ENCODE data around the gene KLRG1.

The KLRG1 gene

GRCh38 chr12:8985213-8985754 is 4.1 kb upstream of the KLRG1 start:
- DNase-seq (ENCODE audit: low read depth in 2 of 2): no peak

- no peak for DNase-seq (ENCODE audit: low read depth in 2 of 2)
Measured at GRCh38 chr12:8987163-8987562, 2.2 kb upstream of the KLRG1 start.

- no peak for DNase-seq (ENCODE audit: low read depth in 2 of 2)
Measured at GRCh38 chr12:8987685-8988084, 1.7 kb upstream of the KLRG1 start.

GRCh38 chr12:8991371-8992345 is 2.3 kb downstream of the KLRG1 start:
- DNase-seq (ENCODE audit: low read depth in 2 of 2): no peak

DNA sequence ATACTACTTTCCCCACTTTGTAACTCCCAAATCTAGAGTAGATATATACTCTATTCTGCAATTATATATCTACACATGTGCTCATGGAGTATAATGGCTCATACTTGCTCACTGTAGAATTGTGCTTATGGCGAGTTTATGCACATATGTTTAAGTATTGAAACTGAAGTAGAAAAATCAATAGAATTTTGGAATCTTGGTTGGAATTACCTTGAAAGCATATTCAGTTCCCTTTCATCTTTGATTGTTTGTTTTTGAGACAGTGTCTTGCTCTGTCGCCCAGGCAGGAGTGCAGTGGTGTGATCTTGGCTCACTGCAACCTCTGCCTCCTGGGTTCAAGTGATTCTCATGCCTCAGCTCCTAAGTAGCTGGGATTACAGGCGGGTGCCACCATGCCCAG is 4.5 kb downstream of the KLRG1 start:
- DNase-seq (ENCODE audit: low read depth in 2 of 2): no peak

DNA sequence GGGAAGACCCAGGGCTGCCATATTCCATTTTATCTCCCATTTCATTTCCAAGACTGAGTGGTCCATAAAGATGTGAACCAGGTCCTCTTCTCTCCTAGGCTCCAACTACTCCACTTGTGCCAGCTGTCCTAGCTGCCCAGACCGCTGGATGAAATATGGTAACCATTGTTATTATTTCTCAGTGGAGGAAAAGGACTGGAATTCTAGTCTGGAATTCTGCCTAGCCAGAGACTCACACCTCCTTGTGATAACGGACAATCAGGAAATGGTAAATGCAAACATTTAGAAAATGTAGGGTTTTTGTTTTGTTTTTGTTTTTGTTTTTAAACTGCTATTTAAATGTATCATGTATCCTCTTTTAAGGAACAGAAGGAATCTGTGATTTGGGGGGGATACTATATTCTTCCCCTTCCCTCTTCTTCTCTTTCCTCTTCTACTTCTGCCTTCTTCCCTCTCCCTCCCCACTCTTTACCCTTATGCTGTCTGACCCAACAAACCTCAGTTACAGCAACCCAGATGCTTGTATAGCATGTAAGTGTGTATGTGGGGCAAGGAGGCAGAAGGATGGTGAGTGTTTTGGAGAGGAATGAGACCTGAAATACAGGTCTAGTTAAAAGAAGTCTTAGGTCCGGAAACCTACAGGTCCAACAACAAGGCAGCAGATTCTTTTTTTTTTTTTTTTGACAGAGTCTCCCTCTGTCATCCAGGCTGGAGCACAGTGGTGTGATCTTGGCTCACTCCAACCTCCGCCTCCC is 5.9 kb downstream of the KLRG1 start:
- no peak for DNase-seq (ENCODE audit: low read depth in 2 of 2)

DNA sequence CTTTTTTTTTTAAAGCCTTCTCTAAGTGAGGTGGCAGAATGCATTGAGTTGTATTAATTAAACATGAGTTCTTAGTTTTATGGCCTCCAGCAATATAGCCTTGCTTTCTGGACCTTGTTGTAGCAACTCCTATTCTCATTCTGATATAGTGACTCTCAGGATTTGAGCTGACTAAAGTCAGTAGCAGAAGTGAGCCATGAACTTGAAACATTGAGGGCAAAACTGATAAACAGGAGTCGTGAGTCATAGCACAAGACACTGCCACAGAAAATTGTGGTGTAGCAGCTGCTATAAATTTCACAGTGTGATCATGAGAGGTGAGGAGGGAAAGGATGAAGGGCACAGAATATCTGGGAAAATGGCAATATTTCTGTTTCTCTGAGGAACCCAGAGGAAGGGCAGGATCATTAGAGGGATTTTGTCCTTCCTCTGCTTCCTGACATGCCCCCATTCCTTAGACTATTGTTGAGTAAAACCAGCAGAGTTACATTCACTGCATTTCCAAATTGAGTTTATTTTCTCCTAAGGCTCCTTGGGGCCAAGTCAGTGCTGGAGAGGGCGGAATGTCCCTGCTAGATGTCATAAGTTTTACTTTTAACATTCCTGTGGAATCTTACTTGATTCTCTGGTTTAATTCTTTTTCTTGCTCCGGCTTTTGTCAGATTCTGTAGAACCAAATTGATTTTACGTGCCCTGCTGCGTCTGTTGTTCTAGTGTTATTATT is 7.5 kb downstream of the KLRG1 start:
- DNase-seq (ENCODE audit: low read depth in 2 of 2): no peak

DNA sequence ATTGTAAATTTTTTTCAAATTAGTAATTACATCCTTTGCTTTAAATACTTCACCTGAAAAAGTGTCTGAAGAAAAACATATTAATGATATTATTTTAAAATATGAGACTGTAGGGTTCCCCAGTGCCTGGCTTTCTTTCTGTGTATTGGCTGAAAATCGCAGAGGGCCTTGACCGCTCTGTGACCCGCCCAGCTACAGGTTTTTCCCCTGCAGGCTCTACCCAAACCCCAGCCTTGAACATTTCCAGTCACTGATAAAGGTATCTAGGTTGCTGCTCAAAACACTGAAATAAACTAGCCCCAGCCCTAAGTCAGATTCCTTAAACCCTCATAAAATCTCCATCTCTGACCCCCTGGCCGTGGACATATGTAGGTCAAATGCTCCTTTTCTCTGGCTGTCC is 11.9 kb downstream of the KLRG1 start:
- DNase-seq (ENCODE audit: low read depth in 2 of 2): no peak

DNA sequence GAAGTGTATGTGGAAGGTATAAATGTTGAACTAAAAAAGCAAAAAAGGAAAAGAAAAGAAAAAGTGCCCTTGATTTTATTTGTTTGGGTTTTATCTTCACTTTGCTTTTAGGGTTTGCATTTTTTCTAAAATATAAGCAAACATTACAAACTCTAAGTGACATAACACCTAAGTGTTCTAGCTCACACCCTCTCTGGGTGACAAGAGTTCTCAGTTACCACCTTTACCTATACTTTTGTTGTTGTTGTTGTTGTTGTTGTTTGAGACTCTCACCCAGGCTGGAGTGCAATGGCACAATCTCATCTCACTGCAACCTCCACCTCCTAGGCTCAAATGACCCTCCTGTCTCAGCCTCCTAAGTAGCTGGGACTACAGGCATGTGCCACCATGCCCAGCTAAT is 13.0 kb downstream of the KLRG1 start:
- DNase-seq (ENCODE audit: low read depth in 2 of 2): no peak

GRCh38 chr12:9022592-9022991 is 33.2 kb downstream of the KLRG1 start:
- no peak for DNase-seq (ENCODE audit: low read depth in 2 of 2)

GRCh38 chr12:9024512-9024911 is 35.2 kb downstream of the KLRG1 start:
- no peak for DNase-seq (ENCODE audit: low read depth in 2 of 2)

- DNase-seq (ENCODE audit: low read depth in 2 of 2): no peak
Measured at GRCh38 chr12:9027161-9028059, 38.1 kb downstream of the KLRG1 start.

DNA sequence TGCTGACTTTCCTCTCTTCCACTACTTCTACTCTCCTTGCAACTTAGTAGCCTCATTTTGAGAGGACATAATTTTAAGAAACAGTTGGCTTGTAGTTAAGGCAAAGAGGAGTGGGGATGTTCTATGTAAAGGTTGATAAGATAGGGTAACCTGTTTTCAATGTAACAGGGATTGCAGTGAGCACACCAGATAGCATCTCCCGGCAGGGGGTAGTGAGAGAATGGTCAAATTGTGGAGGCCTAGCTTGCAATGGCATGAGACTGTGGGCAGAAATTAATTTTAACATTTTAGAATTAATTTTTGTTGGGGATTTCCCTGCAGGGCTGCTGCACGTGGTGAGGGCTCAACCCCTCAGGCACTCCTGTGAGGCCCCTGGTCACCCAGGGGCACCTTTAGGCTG is 41.4 kb downstream of the KLRG1 start:
- no peak for DNase-seq (ENCODE audit: low read depth in 2 of 2)

DNA sequence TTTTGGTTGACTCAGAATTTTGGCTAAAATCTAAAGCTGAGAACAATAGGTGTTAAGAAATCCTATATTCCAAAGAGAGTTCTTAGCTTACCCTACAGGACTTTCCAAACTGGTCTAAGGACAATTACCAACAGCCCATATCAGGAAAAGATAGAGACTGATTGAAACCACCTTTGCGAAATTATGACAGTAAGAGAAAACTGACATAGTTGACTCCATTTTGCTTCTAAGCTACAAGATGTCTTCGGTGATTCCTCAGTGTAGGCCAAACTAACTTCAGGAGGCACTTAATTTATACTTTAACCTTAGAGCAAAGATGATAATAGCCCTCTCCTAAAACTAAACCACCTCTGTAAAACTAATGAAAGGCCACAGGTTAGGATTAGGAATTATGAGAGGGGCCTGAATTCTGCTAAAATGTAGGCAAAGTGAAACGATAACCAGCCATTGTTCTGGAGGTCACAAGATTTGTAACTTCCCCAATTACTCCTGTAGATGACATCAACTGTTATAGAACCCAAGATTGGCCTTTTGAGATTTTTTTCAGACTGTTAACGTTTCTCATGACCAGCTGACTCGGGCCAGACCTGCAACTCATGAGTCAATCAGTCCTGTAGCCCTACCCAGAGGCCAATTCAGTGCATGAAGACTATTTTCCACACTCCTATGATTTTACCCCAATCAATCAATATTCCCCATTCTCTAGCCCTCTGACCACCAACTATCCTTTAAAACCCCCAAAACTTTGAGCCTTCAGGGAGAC is 43.0 kb downstream of the KLRG1 start:
- no peak for DNase-seq (ENCODE audit: low read depth in 2 of 2)

- DNase-seq (ENCODE audit: low read depth in 2 of 2): no peak
Measured at GRCh38 chr12:9033265-9033887, 44.0 kb downstream of the KLRG1 start.

DNA sequence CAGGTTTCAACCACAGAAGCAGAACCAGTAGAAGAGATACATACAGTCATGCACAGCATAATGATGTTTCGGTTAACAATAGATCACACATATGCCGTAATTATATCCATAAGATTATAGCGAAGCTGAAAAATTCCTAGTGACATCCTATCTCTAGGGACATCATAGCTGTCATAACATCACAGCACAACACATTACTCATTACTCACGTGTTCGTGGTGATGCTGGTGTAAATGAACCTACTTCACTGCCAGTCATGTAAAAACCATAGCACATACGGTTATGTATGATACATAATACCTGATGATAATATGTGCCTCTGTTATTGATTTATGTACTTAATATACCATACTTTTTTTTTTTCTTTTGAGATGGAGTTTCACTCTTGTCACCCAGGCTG is 44.7 kb downstream of the KLRG1 start:
- no peak for DNase-seq (ENCODE audit: low read depth in 2 of 2)

DNA sequence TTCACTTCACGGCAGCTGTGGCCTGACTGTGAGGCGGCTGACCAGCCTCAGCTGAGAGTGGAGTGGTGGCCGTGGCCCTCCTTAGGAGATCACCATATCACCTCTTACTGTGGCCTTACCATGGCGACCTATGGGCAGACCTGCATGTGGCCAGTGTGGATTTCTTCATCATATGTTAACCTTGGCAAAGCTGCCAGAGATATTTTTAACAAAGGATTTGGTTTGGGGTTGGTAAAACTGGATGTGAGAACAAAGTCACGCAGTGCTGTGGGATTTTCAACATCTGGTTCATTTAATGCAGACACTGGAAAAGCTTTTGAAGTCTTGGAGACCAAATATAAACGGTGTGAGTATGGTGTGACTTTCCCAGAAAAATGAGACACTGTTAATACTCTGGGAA is 46.9 kb downstream of the KLRG1 start:
- DNase-seq (ENCODE audit: low read depth in 2 of 2): no peak

GRCh38 chr12:9037431-9037830 is 48.1 kb downstream of the KLRG1 start:
- no peak for DNase-seq (ENCODE audit: low read depth in 2 of 2)

GRCh38 chr12:9039397-9039977 is 50.1 kb downstream of the KLRG1 start:
- no peak for DNase-seq (ENCODE audit: low read depth in 2 of 2)

All from stimulated activated CD8-positive, alpha-beta memory T cell treated with anti-CD3 and anti-CD28 coated beads, Interleukin-7, amount 100 ng/mL, for 4 hours (primary cell).